Measurements from ENCODE around the gene ETNK1.

- TF ChIP-seq CTCF (IDR thresholded peaks at IDR 0.05), result no peak
- TF ChIP-seq POLR2AphosphoS5 (IDR thresholded peaks at IDR 0.05), result no peak
- TF ChIP-seq POLR2A (IDR thresholded peaks at IDR 0.05), result no peak
Observed at GRCh38 chr12:22576473-22576872, 48.5 kb upstream of the ETNK1 start.

Measured in sigmoid colon (tissue), 4 donors.